GM18526 (cell line): Measurements from ENCODE around the gene PRKN.

Source experiments
- POLR2A ChIP-seq: IDR thresholded peaks from 3 replicates; pipeline ENCODE4 v1.6.1; 2011; ENCODE audit not compliant: insufficient read length; ENCODE audit errors: extremely low read depth

Gene PRKN

GRCh38 chr6:161598896-161599295, 1128.7 kb downstream of the PRKN start:
- no peak for TF ChIP-seq POLR2A

GRCh38 chr6:161596807-161597520, 1130.6 kb downstream of the PRKN start:
- TF ChIP-seq POLR2A: no peak

GRCh38 chr6:161594412-161594811, 1133.2 kb downstream of the PRKN start:
- no peak for TF ChIP-seq POLR2A

GRCh38 chr6:161590961-161591627, 1136.5 kb downstream of the PRKN start:
- TF ChIP-seq POLR2A: no peak

- no peak for TF ChIP-seq POLR2A
These were observed 1140.7 kb downstream of the PRKN start for GRCh38 chr6:161586887-161587286.

- no peak for TF ChIP-seq POLR2A
These were observed 1142.8 kb downstream of the PRKN start for GRCh38 chr6:161584621-161585340.

- TF ChIP-seq POLR2A: no peak
These were observed 1143.5 kb downstream of the PRKN start for GRCh38 chr6:161584051-161584450.

- TF ChIP-seq POLR2A: no peak
These were observed 1144.0 kb downstream of the PRKN start for GRCh38 chr6:161583584-161583983.

GRCh38 chr6:161578478-161578877, 1149.1 kb downstream of the PRKN start:
- no peak for TF ChIP-seq POLR2A

- no peak for TF ChIP-seq POLR2A
These were observed 1151.9 kb downstream of the PRKN start for GRCh38 chr6:161575523-161576254.

- no peak for TF ChIP-seq POLR2A
These were observed 1158.6 kb downstream of the PRKN start for GRCh38 chr6:161568885-161569456.

- no peak for TF ChIP-seq POLR2A
These were observed 1162.6 kb downstream of the PRKN start for GRCh38 chr6:161564952-161565351.

- TF ChIP-seq POLR2A: no peak
These were observed 1165.7 kb downstream of the PRKN start for GRCh38 chr6:161561908-161562307.

- TF ChIP-seq POLR2A: no peak
These were observed 1170.0 kb downstream of the PRKN start for GRCh38 chr6:161557333-161558107.
